Sigmoid colon (tissue), 3 donors: Measurements from ENCODE around the gene DHCR7.

Experiments used
- CTCF ChIP-seq, 4 experiments: fragments of 450-650 bp in 3 of 4; fragments of 200-600 bp in 1 of 4; IDR thresholded peaks; one replicate each; pipeline ENCODE4 v1.5.1; 2016 to 2019; ENCODE audit warnings: antibody characterized with exemption in 4 of 4, mild to moderate bottlenecking in 3 of 4, moderate library complexity in 2 of 4
- POLR2A ChIP-seq, 2 donors: fragments of 450-650 bp; IDR thresholded peaks; one replicate each; pipeline ENCODE4 v1.6.1; 2016; ENCODE audit warnings: antibody characterized with exemption in 2 of 2, mild to moderate bottlenecking in 2 of 2, moderate library complexity in 2 of 2

DNA sequence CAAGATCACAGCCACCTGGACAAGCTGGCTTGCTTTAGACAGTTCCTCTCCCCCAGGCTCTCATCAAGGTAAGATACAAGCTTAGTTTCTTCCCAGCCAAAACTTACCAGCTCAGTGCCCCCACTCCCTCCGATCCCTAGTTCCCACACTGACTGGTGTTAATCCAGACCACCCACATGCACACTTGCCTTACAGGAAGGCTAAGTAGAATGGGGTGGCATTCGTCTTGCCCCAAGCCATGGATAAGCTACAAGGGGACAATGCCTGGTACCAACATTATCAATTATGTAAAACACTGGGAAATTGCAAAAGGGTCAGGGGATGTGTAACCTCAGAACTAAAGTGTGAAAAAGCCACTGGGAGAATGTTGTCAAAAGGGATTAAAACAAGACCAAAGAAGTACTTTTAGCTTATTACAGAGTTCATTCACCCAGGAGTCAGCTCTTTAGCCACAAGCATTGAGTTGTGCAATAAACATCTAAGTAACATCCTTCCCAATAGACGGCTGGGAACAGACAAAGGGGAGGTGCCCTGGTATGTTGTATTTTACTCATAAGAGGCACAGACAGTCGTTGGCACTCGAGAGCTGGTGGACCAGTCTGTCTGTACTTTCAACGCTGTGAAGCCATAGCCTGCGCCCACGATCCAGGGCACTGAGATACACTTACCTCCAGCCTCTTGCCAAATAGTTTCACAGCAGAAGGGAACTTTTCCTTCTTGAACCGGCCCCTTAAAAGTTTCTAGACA lies 1.1 kb downstream of the DHCR7 start:
- no peak for TF ChIP-seq CTCF (IDR thresholded peaks at IDR 0.05)
- no peak for TF ChIP-seq POLR2A (IDR thresholded peaks at IDR 0.05)
